ELF-1 (cell line): Measurements from ENCODE around the gene ITGA5.

Experiments used
- DNase-seq: peaks from one replicate; pipeline ENCODE4 v3.0.0-alpha.2; 2016; ENCODE audit warnings: low read depth, low spot score

Gene ITGA5

DNA sequence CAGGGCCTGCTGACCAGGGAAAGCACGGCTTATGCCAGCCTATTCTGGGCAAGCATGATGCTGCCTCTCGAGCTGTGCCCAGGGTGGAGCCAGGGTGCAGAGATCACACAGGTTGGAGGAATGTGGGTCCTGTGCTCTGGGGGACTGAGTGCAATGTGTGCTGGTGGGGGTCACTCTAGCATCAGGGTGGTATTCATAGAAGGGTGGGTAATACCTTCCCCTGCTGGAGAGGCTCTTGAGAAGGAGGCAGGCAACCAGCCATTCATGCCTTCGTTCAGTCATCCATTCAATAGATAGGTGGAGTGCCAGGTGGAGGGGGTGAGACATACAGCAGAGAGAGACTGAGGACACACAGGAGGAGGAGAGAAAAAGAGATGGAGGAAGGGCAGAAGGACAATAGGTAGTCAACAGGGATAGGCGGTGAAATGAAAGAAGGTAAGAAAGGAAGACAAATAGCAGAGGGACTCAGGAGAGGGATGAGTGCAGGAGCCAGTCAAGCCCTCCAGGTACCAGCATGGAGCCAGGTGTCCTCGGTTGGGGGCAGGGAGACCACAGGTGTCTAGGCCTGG is 29.4 kb downstream of the ITGA5 start:
- DNase-seq: no peak

DNA sequence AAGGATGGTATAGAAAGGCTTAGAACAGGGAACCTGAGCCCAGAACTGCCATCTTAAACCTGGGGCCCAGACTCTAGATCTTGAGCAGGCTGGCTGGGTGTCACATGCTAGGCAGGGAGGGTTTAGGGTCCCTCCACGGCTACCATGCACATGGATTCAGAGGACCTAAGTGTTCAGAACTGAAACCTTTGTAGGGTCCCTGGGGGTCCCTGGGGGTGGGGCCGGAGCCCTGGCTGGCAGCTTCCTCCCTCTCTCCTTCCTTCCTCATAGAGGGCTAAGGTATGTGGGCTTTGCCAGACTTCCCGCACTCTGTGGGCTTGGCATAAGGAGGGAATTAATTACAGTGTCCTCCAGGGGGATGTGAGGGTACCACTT is 29.9 kb downstream of the ITGA5 start:
- no peak for DNase-seq

DNA sequence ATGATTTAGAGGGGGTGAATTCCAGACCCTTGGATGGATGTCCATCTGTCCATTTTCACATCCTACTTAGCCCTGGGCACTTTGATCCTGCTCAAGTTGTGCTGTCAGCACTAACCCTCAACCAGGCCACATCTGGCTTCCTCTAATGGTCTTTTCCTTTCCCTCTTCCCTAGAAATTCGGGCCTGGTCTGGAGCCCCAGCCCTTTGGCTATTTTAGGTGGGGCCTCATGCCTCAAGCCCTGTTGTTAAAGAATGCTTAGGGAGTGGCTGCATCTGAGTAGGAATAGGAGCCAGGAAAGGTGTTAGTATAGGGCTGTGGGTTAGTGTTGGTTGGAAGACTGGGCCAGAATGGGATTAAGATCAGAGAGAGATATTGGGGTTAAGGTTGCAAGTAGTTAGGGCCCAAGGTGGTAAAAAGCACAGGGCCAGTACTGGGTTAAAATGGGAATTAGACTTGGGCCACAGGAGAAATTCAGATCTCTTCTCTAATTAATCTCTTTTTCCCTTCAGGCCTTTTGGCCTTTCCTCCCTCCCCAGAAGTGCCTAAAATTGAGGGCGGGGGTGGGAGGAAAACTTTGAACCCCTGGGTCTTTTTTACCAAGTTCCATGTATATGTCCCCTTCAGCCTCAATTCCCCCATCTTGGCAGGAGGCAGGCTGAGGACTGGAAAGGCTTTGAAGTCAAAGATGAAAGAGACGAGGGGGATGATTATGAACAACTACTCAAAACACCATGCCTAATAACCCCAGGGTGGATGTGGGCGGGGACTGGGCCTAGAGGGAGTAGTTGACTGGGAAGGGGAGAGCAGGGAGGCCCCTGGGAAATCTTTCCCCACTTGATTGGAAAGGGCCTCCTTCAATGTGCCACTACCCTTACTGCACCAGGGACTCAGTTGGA is 30.6 kb downstream of the ITGA5 start:
- DNase-seq: peak; percentile 93

DNA sequence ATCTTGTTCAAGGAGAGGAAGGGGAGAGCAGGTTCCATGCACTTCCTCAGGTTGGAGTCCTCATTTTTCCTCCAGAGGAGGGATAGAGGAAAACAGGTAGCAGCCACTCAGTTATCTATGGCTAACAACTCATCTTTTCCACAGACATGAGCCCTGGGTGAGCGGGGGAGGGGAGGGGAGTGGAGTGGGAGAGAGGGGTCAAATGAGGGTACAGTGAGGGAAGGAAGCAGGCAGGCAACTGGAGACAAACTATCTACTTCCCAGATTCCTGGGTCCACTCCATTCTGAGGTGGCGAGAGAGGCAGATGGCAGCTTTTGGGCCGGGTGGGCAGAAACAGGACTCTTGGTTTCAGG is 32.0 kb downstream of the ITGA5 start:
- no peak for DNase-seq

DNA sequence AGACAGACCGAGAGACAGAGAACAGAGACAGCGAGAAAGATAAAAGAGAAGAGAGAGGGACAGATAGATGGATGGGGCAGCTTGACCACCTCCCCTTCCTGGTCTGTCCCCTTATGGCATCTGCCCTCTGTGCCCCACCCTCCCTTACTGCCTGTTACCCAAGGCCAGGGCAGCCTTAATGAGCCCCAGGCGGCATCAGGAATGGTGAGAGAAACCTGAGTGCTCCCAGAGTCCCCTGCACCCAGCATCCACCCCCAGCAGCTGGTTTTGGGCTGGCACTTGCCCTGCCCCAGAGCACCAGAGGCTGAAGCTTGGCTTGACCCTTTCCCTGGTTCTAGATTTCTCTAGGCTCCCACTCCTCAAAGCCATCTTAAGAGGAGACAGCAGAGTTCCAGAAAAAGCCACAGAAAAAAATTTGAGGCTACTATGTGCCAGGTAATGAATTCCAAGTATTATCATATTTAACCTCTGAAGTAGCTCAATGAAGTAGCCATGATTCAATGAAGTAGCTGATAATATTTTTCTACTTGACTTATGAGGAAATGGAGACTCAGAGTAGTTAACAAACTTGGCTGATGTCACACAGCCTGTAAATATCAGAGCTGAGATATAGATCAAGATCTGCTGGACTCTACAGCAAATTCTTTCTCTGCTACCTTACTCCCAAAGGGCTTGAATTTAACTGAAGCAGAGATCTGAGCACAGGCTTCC is 32.5 kb downstream of the ITGA5 start:
- DNase-seq: no peak

DNA sequence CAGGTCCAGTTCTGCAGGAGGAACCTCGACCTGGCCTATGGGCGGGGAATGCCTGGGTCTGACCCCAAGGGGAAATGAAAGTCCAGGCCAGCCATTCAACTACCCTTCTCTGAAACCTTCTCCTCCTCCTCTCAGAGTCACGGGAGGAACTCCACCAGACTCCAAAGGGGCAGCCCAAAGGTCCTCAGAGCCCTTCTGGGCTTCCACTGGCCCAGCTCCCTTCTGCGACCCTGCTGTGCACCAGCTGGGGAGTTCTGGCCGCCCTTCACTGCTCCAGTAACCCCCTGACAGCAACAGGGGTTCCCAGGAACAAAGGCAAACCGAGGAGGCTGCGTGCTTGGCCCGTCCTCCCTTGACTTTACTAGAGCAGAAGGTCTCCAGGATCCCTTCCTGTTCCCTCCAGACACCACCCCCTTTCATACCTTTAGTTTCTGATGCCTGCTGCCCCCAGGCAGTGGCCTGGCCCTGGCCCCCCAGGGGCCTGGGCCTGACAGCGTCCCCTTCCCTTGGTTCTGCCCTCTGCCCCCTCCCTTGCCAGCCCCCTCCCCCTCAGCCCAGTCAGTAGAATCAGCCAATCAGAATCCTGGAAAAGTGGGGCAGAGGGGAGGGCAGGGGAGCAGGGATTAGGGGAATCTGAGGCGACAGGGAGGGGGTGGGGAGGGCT is 33.7 kb downstream of the ITGA5 start:
- DNase-seq: peak; percentile 61

DNA sequence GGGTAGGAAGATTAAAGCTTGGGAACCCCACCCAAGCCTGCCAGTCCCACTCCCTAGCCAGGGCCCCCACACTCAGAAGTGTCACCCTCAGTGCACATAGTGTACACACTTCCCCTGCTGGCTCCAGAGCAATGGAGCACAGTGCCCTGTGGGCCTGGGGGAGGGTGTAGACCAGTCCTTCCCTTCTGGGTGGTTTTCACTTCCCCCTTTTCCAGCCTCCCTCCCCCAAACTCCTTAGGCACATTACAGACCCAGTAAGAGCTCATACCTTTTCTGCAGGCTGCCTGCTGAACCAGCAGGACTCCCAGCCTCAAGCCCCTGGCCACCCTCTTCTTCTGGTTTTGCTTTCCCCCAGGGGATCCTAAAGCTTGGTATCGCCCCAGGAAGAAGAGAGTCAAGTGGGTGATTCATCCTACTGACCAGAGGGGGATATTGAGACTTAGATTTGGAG is 34.5 kb downstream of the ITGA5 start, which contains the start of gene ZNF385A:
ZNF385A (minus strand) TSS at position 143 of the 451 bp plus-strand sequence. CDS start 219 bp downstream, outside the sequence.
- peak; percentile 49 for DNase-seq

DNA sequence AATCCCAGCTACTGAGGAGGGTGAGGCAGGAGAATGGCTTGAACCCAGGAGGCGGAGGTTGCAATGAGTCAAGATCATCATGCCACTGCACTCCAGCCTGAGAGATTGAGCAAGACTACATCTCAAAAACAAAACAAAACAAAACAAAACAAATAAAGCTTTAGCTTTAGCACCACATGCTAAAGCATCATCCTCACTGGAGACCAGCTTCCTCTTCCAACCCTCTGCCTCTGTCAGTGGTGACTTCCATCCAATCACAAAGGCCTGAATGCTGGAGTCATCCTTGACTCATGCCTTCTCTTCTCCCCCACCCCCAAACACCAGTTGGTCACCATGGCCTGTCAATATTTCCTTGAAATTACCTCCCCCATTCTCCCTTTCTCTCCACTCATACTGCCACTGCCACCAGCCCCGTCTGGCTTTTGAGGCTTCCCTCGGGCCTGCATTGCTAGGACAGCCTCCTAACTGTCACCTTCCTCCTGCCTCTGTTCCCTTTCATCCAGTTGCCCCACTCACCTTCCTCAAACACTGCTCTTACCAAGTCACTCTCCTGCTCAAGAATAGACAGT is 35.9 kb downstream of the ITGA5 start:
- no peak for DNase-seq

DNA sequence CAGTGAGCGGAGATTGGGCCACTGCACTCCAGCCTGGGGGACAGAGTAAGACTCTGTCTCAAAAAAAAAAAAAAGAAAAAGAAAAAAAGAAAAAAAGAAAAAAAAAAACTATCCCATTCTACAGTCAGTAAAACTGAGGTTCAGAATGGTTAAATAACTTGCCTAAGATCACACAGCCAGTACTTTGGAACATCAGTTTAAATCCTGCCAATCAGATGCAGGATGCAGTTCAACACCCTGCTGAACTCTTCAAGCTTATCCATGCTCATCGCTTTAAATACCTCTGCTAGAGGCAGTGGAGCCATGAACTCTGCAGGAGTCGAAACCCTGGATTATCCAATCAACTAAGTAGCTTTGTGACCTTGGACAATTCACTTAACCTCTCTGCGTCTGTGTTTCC is 37.9 kb downstream of the ITGA5 start:
- DNase-seq: no peak

DNA sequence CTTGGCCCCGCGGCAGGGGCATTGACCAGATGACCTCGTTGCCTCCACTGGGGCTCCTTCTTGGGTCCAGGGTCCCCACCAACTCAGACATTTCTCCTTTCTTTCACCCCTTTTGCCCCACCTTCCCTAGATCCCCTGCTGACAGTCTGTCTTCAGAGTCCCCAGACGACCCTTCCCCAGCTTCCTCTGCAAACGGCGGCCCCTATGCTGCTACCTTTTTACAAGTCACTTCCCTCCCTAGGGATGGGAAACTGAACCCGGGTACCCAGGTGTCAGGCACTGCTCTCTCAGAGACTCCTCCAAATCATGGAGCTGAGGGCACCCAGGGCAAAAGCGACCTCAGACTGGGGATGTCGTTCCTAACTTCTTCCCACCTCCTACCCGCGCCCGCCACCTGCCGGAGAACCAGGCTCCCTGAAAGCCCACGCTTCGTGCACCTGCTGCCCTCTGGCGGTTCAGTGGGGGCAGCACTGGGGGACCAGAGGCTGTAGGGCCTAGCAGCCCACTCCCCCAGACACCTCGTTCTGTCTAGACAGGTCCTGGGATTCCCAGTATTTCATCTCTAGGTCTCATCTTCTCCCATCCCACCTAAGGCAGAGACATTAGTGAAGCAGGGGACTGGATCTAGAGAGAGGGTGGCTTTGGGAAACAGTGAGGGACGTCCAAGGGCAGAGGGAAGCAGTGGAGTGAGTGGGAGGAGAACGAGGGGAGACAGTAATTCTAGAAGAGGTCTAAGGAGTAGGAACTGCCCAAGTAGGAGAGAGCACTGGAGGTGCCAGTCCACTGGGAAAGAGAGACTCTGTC is 39.5 kb downstream of the ITGA5 start:
- peak; percentile 95 for DNase-seq

DNA sequence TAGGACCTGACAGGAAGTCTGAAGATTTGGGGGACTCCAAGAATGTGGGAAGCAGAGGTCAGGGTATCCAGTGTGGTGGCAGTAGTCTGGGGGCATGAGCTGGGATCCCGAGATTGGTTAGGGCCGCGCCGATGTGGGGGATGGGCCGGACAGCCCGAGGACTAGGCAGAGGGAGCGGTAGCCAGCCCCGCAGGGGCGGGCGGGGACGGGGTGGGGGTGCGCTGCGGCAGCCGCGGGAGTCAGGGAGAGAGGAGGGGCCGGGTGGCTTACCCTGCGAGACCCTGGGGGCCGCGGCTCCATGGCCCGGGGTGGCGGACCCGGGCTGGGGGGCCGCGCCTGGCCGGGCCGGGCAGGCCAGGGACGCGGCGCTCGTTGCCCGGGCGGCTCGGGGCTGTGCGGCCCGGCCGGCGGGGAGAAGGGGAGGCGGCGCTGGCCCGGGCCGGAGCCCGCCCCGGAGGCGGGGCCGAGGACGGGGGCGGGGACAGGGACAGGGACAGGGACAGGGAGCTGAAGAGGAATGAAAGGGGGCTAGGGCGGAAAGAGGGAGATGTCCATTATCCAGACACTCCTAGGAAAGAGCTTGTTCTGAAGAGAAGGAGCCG is 40.2 kb downstream of the ITGA5 start:
- peak; percentile 82 for DNase-seq

DNA sequence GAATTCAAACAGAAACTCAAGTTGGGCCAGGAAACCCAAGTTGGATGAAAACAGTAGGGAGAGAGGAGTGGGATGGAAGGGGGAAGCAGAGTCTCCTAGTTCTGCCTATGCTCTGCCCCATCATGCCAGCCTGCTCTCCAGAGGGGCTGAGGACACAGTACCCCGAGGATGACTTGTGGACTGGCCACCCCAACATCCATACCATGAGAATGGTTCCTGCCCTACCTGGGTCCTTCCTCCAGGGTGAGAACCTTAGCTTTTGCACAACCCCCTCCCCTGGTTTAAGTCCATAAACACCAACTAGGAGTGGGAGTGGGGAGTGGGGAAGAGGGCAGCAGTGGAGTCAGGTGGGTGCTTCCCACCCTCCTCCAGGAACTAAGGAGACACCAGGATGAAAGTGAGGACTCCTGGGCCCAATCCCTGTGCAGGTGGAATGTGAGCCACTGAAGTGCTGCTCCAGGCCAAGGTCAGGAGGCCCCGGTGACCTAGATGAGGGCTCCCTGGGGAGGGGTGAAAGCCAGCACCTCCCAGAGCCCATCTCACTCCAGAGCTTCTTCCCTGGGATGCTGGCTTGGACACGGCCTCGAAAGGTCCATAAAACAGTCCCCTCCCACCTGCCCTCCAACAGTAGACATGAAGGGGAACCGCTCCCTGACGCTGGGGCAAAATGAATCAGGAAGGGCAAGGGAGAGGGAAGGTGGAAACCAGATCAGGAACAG is 41.1 kb downstream of the ITGA5 start:
- no peak for DNase-seq

DNA sequence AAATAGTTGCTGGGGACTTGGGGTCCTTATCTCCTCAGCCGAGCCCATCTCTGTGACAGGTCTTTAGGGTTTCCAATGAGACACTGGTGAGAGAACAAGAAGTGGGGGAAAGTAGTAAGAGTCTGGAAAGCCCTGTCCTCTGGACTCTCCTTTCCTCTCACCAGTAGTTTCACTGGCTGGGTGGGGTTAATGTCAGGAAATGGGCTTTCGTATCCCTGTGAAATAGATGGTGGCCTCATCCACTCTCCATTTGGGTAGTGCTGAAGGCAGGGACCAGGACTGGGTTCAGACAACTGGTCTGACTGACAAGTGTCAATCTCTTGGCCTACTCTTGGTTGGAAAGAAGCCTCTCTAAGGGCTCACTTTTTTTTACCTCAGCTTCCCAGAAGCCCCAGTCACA is 42.1 kb downstream of the ITGA5 start:
- DNase-seq: no peak

DNA sequence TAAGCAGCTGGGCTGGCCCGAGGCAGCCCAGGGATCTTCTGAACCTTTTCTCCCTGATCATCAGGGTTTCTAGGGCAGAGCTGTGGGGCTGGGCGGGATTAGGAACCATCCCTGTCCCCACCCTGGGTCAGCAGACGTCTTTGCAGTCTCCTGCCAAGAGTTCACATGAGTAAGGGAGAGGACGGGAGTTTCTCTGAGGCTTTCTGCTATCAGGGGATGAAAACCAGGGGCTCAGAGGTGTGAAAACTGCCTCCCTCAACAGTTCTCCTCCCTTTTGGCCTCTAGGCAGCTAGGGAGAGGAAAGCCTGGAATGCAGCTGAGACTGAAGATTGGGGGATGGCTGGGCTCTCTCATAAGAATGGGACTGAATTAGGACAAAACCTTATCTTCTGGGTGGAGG is 42.5 kb downstream of the ITGA5 start:
- peak; percentile 50 for DNase-seq

DNA sequence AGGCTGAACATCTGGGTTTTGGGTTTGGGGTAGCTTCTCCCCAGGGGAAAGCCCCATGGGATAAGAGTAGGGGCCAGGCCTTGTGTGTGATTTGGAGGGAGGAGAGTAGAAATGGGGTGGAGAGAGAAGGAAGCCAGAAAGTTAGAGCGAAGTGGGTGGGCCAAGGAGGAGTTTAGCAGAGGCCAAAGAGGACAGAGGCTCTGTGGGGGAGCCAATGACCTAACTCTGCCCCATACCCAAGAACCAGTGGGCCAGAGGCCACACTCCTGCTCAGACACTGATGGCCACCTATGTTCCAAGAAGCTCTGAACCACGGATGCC is 43.8 kb downstream of the ITGA5 start:
- no peak for DNase-seq

DNA sequence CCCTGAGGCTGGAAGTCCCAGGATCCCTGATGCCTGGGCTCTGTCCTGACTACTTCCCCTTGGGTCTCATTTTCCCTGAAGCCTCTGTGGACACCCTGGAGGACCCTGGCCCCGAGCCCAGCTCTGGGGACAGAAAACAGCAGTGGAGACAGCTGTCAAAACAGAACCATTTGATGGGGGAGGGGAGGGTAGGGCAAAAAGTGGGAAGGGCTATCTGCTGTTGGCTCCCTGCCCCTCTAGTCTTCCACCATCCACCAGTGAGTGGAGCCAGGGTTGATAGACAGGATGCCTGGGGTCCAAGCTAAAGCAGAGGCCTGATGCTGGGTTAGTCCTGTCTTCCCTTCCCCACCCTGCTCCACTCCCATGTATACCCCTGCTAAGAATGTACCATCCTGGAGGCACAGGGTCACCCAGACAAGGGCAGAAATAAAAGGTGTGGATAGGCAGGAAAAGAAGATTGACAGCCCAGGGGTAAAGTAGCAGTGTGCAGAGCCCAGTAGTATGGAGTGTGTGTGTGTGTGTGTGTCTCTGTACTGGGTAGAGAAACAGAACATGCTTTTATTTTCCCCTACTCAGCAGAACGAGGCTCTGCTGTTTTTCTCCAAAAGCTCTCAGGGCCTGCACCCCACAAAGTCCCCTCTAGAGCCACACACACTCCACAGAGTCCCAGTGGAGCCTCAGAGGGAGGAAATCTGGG is 44.4 kb downstream of the ITGA5 start:
- DNase-seq: no peak

DNA sequence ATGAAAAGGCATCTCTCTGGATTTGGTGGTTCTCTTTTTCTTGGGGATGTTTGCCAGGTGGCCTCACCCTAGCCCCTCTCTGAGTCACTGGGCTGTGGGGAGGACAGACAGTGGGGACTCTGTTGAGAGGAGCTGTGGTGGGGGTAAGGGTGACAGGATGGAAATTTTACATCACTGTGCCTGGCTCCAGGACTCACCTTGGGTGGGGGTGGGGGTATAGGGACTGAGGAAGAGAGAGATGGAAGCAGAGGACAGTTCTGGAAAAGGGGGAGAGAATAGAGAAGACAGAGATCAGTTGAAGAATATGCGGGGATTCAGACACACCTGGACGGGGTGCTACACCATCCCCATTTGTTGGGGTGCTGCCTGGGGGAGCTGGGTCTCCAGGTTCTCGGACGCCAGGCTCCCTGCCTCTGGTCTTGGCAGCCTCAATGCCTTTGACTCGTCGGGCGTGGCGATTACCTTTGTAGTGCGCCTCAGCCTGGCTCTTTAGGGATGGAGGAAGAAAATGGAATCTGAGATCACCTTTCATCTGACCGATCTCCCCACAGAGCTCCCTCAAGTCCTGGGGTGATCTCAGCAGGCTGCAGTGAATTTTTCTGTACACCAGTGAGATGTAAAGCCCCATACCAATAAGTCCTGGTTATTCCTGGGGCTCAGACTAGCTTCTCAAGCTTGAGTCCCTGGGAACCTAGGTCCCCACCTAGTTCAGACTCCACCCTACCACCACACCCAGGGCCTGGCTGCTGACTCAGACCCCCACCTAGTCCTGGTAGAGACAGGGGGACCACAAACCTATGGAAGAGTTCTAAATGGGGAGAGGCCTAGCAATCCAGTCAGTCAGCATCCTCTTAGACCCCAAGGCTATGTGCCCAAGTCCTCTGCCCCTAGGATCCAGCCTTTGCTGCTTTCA is 45.2 kb downstream of the ITGA5 start:
- no peak for DNase-seq

DNA sequence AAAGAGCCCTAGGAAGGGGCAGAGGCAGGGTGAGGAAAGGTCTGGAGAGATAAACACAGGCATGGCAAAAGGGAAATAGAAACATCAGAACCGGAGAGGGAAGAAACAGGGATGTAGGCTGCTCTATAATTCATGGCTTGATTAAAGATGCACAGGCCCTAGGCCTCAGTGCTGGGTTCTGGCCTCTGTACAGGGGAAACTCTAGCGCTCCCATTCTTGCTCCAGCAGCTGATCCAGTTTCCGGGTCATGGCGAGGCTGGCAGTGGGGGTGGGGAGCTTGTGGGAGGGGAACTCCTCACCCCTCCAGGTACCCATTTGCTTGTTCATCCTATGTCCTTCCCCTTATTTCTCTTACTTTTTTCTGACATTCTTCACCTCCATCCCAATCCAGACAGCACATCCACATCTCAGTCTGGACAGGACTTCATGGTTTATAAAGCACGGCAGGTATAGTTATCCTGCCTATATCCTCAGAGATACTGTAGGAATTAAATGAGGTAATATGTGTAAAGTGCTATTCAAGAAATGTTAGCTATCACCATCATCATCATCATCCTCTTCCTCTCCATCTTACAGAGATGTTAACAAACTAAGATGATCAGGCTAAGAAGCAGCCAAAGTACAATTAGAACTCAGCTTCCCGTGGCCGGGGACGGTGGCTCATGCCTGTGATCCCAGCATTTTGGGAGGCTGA is 46.8 kb downstream of the ITGA5 start:
- DNase-seq: no peak
